ENCODE results near the gene CDH22. TPM values are rescaled to one million over a fixed set of nuclear protein-coding genes. Genes with fewer than 3 reads are reported as not detected.

The CDH22 gene
- total RNA-seq, 3 donors from 2014 or later, result 0.13 to 0.32 (median 0.19) TPM

DNA sequence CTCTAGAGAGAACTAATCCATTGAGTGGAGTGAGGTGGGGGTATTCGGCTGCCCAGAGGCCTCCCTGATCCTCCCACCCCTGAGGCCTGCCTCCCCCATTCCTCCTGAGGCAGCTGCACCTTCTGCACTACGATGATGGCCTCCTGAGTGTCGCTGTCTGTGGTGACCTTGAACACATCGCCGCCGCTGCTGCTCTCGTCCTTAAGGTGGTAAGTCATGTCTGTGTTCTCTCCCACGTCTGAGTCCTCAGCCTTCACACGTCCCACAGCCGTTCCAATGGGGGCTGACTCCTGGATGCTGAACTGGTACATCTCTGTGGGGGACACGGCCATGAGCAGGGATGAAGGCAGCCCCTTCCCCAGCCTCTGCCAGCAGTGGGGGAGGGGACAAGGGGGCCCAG, 95.4 kb downstream of the CDH22 start:
- intact Hi-C loops (cut with DNase I, micrococcal nuclease), result no loop called here
- Histone ChIP-seq H3K4me3 (no peak overlapping the region), H3K9me3 (no peaks in the 10 kb centered on the region), H3K4me1 (ENCODE audit: low read depth) (no peaks in the 10 kb centered on the region), H3K36me3 (ENCODE audit: low read depth) (no peaks in the 10 kb centered on the region)
- no peak for ATAC-seq
- TF ChIP-seq, protein P1, sequence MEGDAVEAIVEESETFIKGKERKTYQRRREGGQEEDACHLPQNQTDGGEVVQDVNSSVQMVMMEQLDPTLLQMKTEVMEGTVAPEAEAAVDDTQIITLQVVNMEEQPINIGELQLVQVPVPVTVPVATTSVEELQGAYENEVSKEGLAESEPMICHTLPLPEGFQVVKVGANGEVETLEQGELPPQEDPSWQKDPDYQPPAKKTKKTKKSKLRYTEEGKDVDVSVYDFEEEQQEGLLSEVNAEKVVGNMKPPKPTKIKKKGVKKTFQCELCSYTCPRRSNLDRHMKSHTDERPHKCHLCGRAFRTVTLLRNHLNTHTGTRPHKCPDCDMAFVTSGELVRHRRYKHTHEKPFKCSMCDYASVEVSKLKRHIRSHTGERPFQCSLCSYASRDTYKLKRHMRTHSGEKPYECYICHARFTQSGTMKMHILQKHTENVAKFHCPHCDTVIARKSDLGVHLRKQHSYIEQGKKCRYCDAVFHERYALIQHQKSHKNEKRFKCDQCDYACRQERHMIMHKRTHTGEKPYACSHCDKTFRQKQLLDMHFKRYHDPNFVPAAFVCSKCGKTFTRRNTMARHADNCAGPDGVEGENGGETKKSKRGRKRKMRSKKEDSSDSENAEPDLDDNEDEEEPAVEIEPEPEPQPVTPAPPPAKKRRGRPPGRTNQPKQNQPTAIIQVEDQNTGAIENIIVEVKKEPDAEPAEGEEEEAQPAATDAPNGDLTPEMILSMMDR (IDR thresholded peaks at IDR 0.05), result no peak
- no peak for DNase-seq

DNA sequence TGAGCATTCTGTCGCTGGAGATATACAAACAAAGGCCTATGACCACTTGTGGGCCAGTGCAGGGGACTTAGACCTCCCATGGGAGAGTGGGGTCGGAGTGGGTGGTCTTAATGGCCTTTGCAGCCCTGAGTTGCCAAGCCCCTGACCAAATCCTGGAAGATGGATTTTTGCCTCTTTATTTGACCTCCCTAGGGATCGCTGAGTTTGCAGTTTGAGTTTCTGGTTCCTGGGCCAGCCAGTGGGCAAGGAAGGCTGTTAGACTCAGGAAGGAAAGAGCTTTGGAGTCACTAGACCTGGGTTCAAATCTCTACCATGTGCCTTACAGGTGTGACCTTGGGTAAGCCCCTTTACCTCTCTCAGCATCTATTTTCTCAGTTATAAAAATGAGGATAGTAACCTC, 96.0 kb downstream of the CDH22 start:
- no peak for DNase-seq
- TF ChIP-seq, protein P1 (IDR thresholded peaks at IDR 0.05), result no peak
- intact Hi-C loops (cut with DNase I, micrococcal nuclease), result no loop called here
- no peaks in the 10 kb centered on the region for H3K9me3 ChIP-seq
- no peak for ATAC-seq
- no peak overlapping the region for H3K4me3 ChIP-seq
- H3K4me1 ChIP-seq (ENCODE audit: low read depth), result no peaks in the 10 kb centered on the region
- H3K36me3 ChIP-seq (ENCODE audit: low read depth), result no peaks in the 10 kb centered on the region

DNA sequence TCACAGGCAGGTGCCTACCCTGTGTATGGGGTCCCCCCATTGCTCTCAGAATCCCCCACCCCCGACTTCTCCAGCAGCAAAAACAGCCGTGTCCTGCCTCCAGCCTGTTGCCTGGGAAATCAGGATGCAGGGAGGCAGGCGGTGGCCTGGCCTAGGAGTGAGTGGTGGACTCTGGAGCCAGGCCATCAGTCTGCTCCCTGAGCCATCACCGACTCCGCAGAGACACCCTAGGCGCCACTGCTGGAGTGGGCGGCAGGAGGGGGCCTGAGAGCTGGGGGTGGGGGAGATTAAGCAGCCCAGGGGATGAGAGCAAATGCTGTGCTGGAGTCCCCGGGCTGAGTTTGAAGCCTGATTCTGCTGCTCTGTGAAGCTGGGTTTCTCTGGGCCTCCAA, 97.0 kb downstream of the CDH22 start:
- intact Hi-C loops (cut with DNase I, micrococcal nuclease), result no loop called here
- DNase-seq (no peak), ATAC-seq (no peak)
- TF ChIP-seq, protein P1 (IDR thresholded peaks at IDR 0.05), result no peak
- Histone ChIP-seq H3K36me3 (ENCODE audit: low read depth) (no peaks in the 10 kb centered on the region), H3K4me3 (no peak overlapping the region), H3K4me1 (ENCODE audit: low read depth) (no peaks in the 10 kb centered on the region), H3K9me3 (no peaks in the 10 kb centered on the region)

DNA sequence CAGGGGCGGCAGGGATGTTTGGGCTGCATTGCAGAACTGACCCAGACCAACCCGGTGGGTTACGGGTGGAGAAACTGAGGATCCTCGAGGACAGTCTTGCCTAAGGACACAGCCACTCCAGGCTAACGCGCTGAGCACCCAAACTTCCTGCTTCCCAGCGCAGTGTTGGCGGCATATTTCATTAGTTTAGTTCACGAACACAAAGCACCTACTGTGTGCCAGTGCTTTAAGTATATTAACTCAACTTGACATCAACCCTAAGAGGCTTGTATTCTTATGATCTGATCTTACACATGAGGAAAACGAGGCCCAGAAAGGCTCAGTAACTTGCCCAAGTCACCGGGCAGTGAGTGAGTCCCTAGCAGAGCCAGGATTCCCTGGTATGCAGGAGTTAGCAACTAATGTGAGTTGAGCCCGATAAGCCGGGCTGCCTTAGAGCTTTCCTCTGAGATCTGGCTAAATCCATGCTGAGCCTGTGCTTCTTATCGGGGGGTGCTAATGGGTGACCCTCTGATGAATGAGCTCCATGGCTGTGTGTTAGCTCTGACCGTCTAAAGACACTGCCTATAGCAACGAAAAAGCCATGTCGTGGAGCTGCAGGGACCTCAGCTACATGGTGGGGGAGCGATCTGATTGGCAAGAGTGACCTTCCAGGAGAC, 97.5 kb downstream of the CDH22 start:
- Histone ChIP-seq H3K9me3 (no peaks in the 10 kb centered on the region), H3K4me1 (ENCODE audit: low read depth) (no peaks in the 10 kb centered on the region), H3K4me3 (no peak overlapping the region), H3K36me3 (ENCODE audit: low read depth) (no peaks in the 10 kb centered on the region)
- intact Hi-C loops (cut with DNase I, micrococcal nuclease), result no loop called here
- ATAC-seq, result no peak
- TF ChIP-seq, protein P1 (IDR thresholded peaks at IDR 0.05), result no peak
- no peak for DNase-seq

DNA sequence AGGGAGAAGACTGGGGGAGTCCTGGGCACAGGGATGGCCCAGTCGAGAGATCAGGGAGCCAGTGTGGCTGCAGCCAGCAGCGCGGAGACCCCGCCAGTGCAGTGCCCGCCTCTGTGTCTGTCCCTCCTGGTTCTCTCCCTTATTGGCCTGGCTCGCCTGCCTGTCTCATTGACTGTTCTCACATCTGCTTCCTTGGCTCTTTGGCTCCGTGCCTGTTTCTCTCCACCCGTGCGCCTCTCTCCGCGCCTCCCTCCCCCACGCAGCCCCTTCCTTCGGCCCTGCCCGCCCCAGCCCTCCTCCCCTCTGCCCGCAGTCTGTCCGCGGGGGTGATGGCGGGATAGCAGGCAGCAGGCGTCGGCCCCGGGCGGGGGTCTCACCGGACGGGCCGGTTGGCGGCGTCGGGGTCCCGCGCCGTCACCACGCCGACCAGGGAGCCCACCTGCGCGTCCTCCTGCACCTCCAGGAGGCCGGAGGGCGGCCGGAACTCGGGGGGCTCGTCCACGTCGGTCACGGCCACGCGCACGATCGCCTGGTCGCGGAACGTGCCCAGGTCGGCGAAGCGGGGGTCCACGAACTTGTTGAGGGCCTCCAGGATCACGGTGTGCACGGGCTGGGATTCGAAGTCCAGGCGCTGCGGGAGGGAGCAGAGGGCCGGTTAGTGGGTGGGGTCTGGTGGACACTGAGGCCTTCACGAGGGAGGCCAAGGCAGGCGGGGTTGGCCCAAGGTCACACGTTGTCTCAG, 98.2 kb downstream of the CDH22 start:
- no peak overlapping the region for H3K4me3 ChIP-seq
- H3K4me1 ChIP-seq (ENCODE audit: low read depth), result no peaks in the 10 kb centered on the region
- TF ChIP-seq, protein P1 (IDR thresholded peaks at IDR 0.05), result no peak
- no peak for DNase-seq
- H3K36me3 ChIP-seq (ENCODE audit: low read depth), result no peaks in the 10 kb centered on the region
- ATAC-seq, result no peak
- intact Hi-C loops (cut with DNase I, micrococcal nuclease), result no loop called here
- no peaks in the 10 kb centered on the region for H3K9me3 ChIP-seq

Measured in mucosa of descending colon (tissue), 3 donors.